ENCODE measurements around the gene PRM2.

PRM2 gene

GRCh38 chr16:11225677-11226549 lies 50.4 kb downstream of the PRM2 start:
- no peak for DNase-seq (ENCODE audit: low read depth)

Data from stimulated activated CD8-positive, alpha-beta memory T cell treated with anti-CD3 and anti-CD28 coated beads, Interleukin-15, amount 100 ng/mL, for 24 hours (primary cell).